OCI-LY3 (cell line): ENCODE data around the gene INPP5J.
"Not testable (repeated sequence)": the region's sequence is repeated elsewhere in the genome, so short reads cannot be mapped to it uniquely, and the experiment has no call there.

Experiments used
- H2AFZ ChIP-seq: fragments of 200-600, 300-600 bp; shearing (Covaris generic); 2 replicates; pipeline ENCODE4 v1.6.0; 2014; ENCODE audit warnings: antibody characterized with exemption, low read depth, low read length
- H3K27ac ChIP-seq: fragments of 200-600, 300-600 bp; sonication (generic); 2 replicates; pipeline ENCODE4 v1.5.1; 2014; ENCODE audit warnings: mild to moderate bottlenecking, low read length, moderate library complexity, mixed read lengths
- H3K27me3 ChIP-seq: fragments of 200-600, 300-600 bp; sonication (generic); 2 replicates; pipeline ENCODE4 v1.6.1; 2014; ENCODE audit warnings: low read depth, low read length, mixed read lengths
- H3K36me3 ChIP-seq: fragments of 200-600, 300-600 bp; sonication (generic); replicated peaks from 2 replicates; pipeline ENCODE3; 2014; ENCODE audit warnings: low read depth, low read length, mixed read lengths
- H3K4me1 ChIP-seq: fragments of 300-600, 200-600 bp; sonication (generic); 2 replicates; pipeline ENCODE4 v1.6.1; 2014; ENCODE audit warnings: low read length, mixed read lengths
- H3K4me2 ChIP-seq: fragments of 200-600, 300-600 bp; sonication (generic); 2 replicates; pipeline ENCODE4 v1.6.1; 2014; ENCODE audit warnings: low read length, mixed read lengths
- H3K4me3 ChIP-seq: fragments of 300-600, 200-600 bp; sonication (generic); 2 replicates; pipeline ENCODE4 v1.5.1; 2014; ENCODE audit warnings: antibody characterized with exemption, mild to moderate bottlenecking, low read length, moderate library complexity
- H3K79me2 ChIP-seq: fragments of 300-600, 200-600 bp; shearing (Covaris generic); 2 replicates; pipeline ENCODE4 v1.6.1; 2014; ENCODE audit warnings: mild to moderate bottlenecking, low read length, mixed read lengths
- H3K9ac ChIP-seq: fragments of 300-600, 200-600 bp; shearing (Covaris generic); 2 replicates; pipeline ENCODE4 v1.6.0; 2014; ENCODE audit warnings: mild to moderate bottlenecking, low read length, moderate library complexity
- H3K9me3 ChIP-seq: fragments of 200-600, 300-600 bp; shearing (Covaris generic); 2 replicates; pipeline ENCODE4 v1.6.1; 2014; ENCODE audit warnings: low read length, mixed read lengths; ENCODE audit not compliant: insufficient read depth
- H4K20me1 ChIP-seq: fragments of 200-600, 300-600 bp; sonication (generic); 2 replicates; pipeline ENCODE4 v1.6.1; 2016; ENCODE audit warnings: low read length, mixed read lengths; ENCODE audit not compliant: insufficient read depth
- EZH2phosphoT487 ChIP-seq: fragments of 200-600 bp; shearing (Covaris generic); IDR thresholded peaks from 2 replicates; pipeline ENCODE4 v1.6.1; 2018; ENCODE audit warnings: antibody characterized with exemption, mixed run types, low read depth
- TF ChIP-seq, protein P1 (sequence below): fragments of 200-600, 300-600 bp; sonication (generic); IDR thresholded peaks from 2 replicates; pipeline ENCODE4 v1.5.1; 2014; ENCODE audit warnings: antibody characterized with exemption, low read length, low read depth

INPP5J gene

GRCh38 chr22:31096657-31097279 lies 26.0 kb upstream of the INPP5J start:
- no peaks in the 10 kb centered on the region for H3K27me3 ChIP-seq
- TF ChIP-seq EZH2phosphoT487 = no peak
- TF ChIP-seq, protein P1, sequence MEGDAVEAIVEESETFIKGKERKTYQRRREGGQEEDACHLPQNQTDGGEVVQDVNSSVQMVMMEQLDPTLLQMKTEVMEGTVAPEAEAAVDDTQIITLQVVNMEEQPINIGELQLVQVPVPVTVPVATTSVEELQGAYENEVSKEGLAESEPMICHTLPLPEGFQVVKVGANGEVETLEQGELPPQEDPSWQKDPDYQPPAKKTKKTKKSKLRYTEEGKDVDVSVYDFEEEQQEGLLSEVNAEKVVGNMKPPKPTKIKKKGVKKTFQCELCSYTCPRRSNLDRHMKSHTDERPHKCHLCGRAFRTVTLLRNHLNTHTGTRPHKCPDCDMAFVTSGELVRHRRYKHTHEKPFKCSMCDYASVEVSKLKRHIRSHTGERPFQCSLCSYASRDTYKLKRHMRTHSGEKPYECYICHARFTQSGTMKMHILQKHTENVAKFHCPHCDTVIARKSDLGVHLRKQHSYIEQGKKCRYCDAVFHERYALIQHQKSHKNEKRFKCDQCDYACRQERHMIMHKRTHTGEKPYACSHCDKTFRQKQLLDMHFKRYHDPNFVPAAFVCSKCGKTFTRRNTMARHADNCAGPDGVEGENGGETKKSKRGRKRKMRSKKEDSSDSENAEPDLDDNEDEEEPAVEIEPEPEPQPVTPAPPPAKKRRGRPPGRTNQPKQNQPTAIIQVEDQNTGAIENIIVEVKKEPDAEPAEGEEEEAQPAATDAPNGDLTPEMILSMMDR = no peak
- H4K20me1 ChIP-seq = no peaks in the 10 kb centered on the region
- no peaks in the 10 kb centered on the region for H3K4me1 ChIP-seq
- no peaks in the 10 kb centered on the region for H3K79me2 ChIP-seq
- H3K9ac ChIP-seq = no peak overlapping the region
- H3K4me3 ChIP-seq = no peak overlapping the region
- H3K9me3 ChIP-seq = no peaks in the 10 kb centered on the region
- H3K36me3 ChIP-seq = peaks cover 7% of the 10 kb centered on the region
- no peak overlapping the region for H3K27ac ChIP-seq
- no peak overlapping the region for H2AFZ ChIP-seq
- H3K4me2 ChIP-seq = no peak overlapping the region

DNA sequence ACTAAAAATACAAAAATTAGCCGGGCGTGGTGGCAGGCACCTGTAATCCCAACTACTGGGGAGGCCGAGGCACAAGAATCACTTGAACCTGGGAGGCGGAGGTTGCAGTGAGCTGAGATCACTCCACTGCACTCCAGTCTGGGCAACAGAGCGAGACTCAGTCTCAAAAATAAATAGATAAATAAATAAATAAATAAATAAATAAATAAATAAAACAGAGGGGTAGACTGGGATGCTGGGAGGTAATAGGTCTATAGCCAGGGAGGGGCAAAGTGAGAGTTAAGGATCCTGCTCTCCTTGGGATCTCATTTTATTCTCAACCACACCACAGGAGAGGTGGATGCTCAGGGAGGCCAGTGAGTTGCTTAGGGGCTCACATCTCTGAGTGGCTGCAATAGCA lies 25.2 kb upstream of the INPP5J start:
- H3K4me1 ChIP-seq, H3K27ac ChIP-seq, H3K9me3 ChIP-seq, H3K27me3 ChIP-seq, H3K9ac ChIP-seq, H4K20me1 ChIP-seq, H3K4me2 ChIP-seq, H3K79me2 ChIP-seq, H3K4me3 ChIP-seq, H2AFZ ChIP-seq, H3K36me3 ChIP-seq: not testable (repeated sequence)

DNA sequence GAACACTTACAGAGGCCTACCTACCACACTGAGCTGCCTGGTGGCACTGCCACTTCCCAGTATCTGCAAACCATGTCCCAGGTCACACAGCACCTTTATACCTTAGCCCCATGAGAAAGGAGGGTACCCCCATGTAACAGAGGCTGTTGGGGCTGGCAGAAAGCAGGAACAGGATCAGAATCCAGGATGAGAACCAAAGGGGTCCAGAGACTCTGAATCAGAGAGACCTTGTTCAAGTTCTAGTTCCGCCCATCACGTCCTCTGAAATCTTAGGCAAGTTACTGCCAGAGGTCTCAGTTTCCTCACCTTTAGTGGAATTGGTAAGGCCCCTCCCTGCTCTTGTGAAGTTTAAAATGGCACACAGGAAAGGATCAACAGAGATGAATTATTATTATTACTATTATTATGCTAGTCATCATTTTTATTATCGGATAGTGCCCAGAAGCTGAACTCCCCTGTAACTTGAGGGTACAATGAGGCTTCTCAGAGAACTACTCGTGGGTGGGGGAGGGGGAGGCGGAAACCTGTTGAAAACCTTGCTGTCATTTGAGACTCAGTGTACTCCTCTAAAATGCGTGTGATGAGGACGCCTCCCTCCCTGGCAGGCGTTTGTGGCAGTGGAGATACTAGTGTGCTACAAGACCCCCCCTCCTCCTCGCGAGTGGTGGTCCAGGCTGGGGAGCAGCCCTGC lies 24.7 kb upstream of the INPP5J start:
- TF ChIP-seq EZH2phosphoT487 = no peak
- TF ChIP-seq, protein P1 = no peak
- H3K36me3 ChIP-seq = peaks cover 3% of the 10 kb centered on the region
- H3K27me3 ChIP-seq = no peaks in the 10 kb centered on the region

DNA sequence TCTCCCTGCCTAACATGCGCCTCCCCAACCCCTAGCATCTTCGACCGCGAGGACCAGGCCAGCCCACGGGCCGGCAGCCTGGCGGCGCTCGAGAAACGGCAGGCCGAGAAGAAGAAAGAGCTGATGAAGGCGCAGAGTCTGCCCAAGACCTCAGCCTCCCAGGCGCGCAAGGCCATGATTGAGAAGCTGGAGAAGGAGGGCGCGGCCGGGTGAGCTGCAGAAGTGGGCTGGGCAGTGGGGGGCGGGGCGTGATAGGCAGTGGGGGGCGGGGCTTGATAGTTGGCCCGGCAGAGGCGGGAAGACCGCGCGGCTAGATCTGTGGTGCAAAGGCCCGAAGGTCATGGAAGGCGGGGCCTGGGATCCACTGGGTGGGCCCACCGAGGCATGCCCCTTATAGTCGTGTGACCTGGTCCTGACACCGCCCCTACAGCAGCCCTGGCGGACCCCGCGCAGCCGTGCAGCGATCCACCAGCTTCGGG lies 24.1 kb upstream of the INPP5J start:
- Histone ChIP-seq H2AFZ (no peak overlapping the region), H3K36me3 (peaks cover 3% of the 10 kb centered on the region), H3K4me1 (no peaks in the 10 kb centered on the region), H3K9ac (no peak overlapping the region), H3K9me3 (no peaks in the 10 kb centered on the region), H3K27me3 (no peaks in the 10 kb centered on the region), H3K4me2 (no peak overlapping the region), H3K79me2 (no peaks in the 10 kb centered on the region), H4K20me1 (no peaks in the 10 kb centered on the region), H3K4me3 (no peak overlapping the region), H3K27ac (no peak overlapping the region)
- no peak for TF ChIP-seq EZH2phosphoT487
- TF ChIP-seq, protein P1 = no peak

More for the DNA sequence above, 24.7 kb upstream of the INPP5J start:
- H3K27ac ChIP-seq = no peak overlapping the region
- no peak overlapping the region for H3K4me3 ChIP-seq
- no peaks in the 10 kb centered on the region for H3K4me1 ChIP-seq
- H3K4me2 ChIP-seq = no peak overlapping the region
- H4K20me1 ChIP-seq = no peaks in the 10 kb centered on the region
- H2AFZ ChIP-seq = no peak overlapping the region
- no peak overlapping the region for H3K9ac ChIP-seq
- H3K9me3 ChIP-seq = no peaks in the 10 kb centered on the region
- H3K79me2 ChIP-seq = no peaks in the 10 kb centered on the region
